Endothelial cell of umbilical vein (primary cell): ENCODE measurements around the gene CYP1A1. TPM values are rescaled to one million over a fixed set of nuclear protein-coding genes. Genes with fewer than 3 reads are reported as not detected.
"Not testable (repeated sequence)": the region's sequence is repeated elsewhere in the genome, so short reads cannot be mapped to it uniquely, and the experiment has no call there.

Experiments used
- BruUV-seq: library from RNA; stranded (reverse); fragments of 400-500 nt; replicated peaks from 2 replicates; lab custom pipeline; 2021; lab: Mats Ljungman, UMichigan
- CTCF ChIA-PET: fragments of 300-600, 350-600 bp; sonication (Branson Sonifier 250); formaldehyde crosslinking; loops from one replicate; lab custom pipeline; 2021; ENCODE audit warnings: antibody characterized with exemption, inconsistent platforms; lab: Charles Lee
- POLR2A ChIA-PET: fragments of 300-600, 350-600 bp; sonication (Branson Sonifier 250); formaldehyde crosslinking; loops from one replicate; lab custom pipeline; 2021; ENCODE audit warnings: antibody characterized with exemption, inconsistent platforms; lab: Charles Lee
- DNase-seq: peaks from one replicate; pipeline ENCODE4 v3.0.0-alpha.2; 2011; ENCODE audit warnings: low read depth, low spot score
- FAIRE-seq: peaks from 2 replicates; lab custom pipeline; 2011; peaks lifted over from hg19 to GRCh38; lab: Jason Lieb, UNC
- H2AFZ ChIP-seq: 2 replicates; pipeline ENCODE4 v1.6.0; 2012; ENCODE audit warnings: low read depth, low read length, control low read depth, inconsistent platforms
- H3K27ac ChIP-seq: 2 replicates; pipeline ENCODE4 v1.5.1; 2011; ENCODE audit warnings: low read depth, mild to moderate bottlenecking, control low read depth, low read length, moderate library complexity; ENCODE audit not compliant: insufficient read depth
- H3K27me3 ChIP-seq, 2 experiments: 2 replicates each; pipeline versions ENCODE4 v1.6.0 to v1.6.1; 2011; ENCODE audit warnings: low read length in 2 of 2, mixed read lengths in 1 of 2; ENCODE audit not compliant: control insufficient read depth in 2 of 2, insufficient read depth in 2 of 2
- H3K36me3 ChIP-seq, 2 experiments: 2 replicates in 1 of 2; 3 replicates in 1 of 2; pipeline ENCODE4 v1.5.1; 2011; ENCODE audit warnings: low read length in 2 of 2, mild to moderate bottlenecking in 1 of 2, moderate library complexity in 1 of 2; ENCODE audit not compliant: control insufficient read depth in 2 of 2, insufficient read depth in 2 of 2; ENCODE audit errors: extremely low read depth in 1 of 2
- H3K4me1 ChIP-seq: 3 replicates; pipeline ENCODE4 v1.5.1; 2011; ENCODE audit warnings: mild to moderate bottlenecking, low read length; ENCODE audit not compliant: control insufficient read depth, insufficient read depth; ENCODE audit errors: extremely low read depth
- H3K4me2 ChIP-seq: 2 replicates; pipeline ENCODE4 v1.6.1; 2011; ENCODE audit warnings: low read length, control low read depth, mixed read lengths; ENCODE audit not compliant: insufficient read depth
- H3K4me3 ChIP-seq, 3 experiments: fragments of 200-600 bp in 1 of 3; sonication (generic), shearing (Covaris generic) in 1 of 3; replicated peaks in 1 of 3; 2 replicates each; pipeline ENCODE4 v1.5.1; 2011 to 2016; ENCODE audit warnings: control low read depth in 3 of 3, low read length in 3 of 3, mild to moderate bottlenecking in 2 of 3, inconsistent platforms in 1 of 3, low read depth in 1 of 3, moderate library complexity in 1 of 3; ENCODE audit not compliant: insufficient read depth in 1 of 3
- H3K79me2 ChIP-seq: 2 replicates; pipeline ENCODE4 v1.6.0; 2012; ENCODE audit warnings: low read length, inconsistent platforms; ENCODE audit not compliant: control insufficient read depth, insufficient read depth
- H3K9ac ChIP-seq: replicated peaks from 2 replicates; pipeline ENCODE3; 2011; ENCODE audit warnings: low read length, control low read depth; ENCODE audit not compliant: insufficient read depth; ENCODE audit errors: extremely low read depth
- H3K9me1 ChIP-seq: replicated peaks from 3 replicates; pipeline ENCODE4 v1.6.0; 2011; ENCODE audit warnings: mild to moderate bottlenecking, low read length; ENCODE audit not compliant: control insufficient read depth, insufficient read depth; ENCODE audit errors: extremely low read depth
- H3K9me3 ChIP-seq: replicated peaks from 2 replicates; pipeline ENCODE4 v1.5.1; 2012; ENCODE audit warnings: low read length, inconsistent platforms; ENCODE audit not compliant: control insufficient read depth, insufficient read depth
- H4K20me1 ChIP-seq: replicated peaks from 2 replicates; pipeline ENCODE3; 2011; ENCODE audit warnings: mild to moderate bottlenecking, low read length; ENCODE audit not compliant: control insufficient read depth, insufficient read depth; ENCODE audit errors: extremely low read depth
- FOS ChIP-seq: IDR thresholded peaks from 2 replicates; pipeline ENCODE4 v1.6.1; 2011; ENCODE audit warnings: mild to moderate bottlenecking, low read length, moderate library complexity, borderline replicate concordance; ENCODE audit not compliant: insufficient read depth
- GATA2 ChIP-seq: IDR thresholded peaks from 2 replicates; pipeline ENCODE4 v1.7.0; 2011; ENCODE audit warnings: low read depth, mild to moderate bottlenecking, moderate library complexity, mixed read lengths, low read length; ENCODE audit not compliant: insufficient read length, insufficient read depth
- MYC ChIP-seq: IDR thresholded peaks from one replicate; pipeline ENCODE4 v1.6.1; 2011; ENCODE audit warnings: mild to moderate bottlenecking, low read depth, low read length
- POLR2A ChIP-seq: IDR thresholded peaks from 2 replicates; pipeline ENCODE4 v1.6.1; 2012; ENCODE audit warnings: low read depth, mild to moderate bottlenecking, control low read depth, low read length
- POLR2AphosphoS5 ChIP-seq: IDR thresholded peaks from 2 replicates; pipeline ENCODE4 v1.6.1; 2012; ENCODE audit warnings: low read depth, mild to moderate bottlenecking, control low read depth, low read length, moderate library complexity; ENCODE audit not compliant: insufficient read depth
- dilution Hi-C: fragments of 300-500 bp; cut with MboI; formaldehyde crosslinking; loops from one replicate; pipeline ENCODE4 v1.15.0; 2019; ENCODE audit warnings: low sequenced_read_pairs; ENCODE audit not compliant: extremely low pct_ligation_motif_present
- intact Hi-C: fragments of 100-400 bp; cut with micrococcal nuclease; formaldehyde crosslinking; loops from one replicate; pipeline ENCODE4 v1.10.0; 2022
- polyA plus RNA-seq, 4 experiments: library from polyadenylated mRNA; depleted of rRNA in 3 of 4; stranded (reverse) in 3 of 4; unstranded in 1 of 4; fragments of >200 nt; gene quantifications; 2 replicates each; pipeline versions ENCODE4 v1.2.1 to v1.2.3, GENCODE V29; 2011 to 2012; ENCODE audit warnings: missing spikeins in 1 of 4
- total RNA-seq: library from RNA; stranded (reverse); gene quantifications from 2 replicates; pipeline ENCODE4 v1.2.3, GENCODE V29; 2021

The CYP1A1 gene
- total and polyA plus RNA-seq, 2 donors (not counting 3 experiments of a cell fraction or from before 2014, with no cell fraction given) = 7.6 to 13.1 TPM

DNA sequence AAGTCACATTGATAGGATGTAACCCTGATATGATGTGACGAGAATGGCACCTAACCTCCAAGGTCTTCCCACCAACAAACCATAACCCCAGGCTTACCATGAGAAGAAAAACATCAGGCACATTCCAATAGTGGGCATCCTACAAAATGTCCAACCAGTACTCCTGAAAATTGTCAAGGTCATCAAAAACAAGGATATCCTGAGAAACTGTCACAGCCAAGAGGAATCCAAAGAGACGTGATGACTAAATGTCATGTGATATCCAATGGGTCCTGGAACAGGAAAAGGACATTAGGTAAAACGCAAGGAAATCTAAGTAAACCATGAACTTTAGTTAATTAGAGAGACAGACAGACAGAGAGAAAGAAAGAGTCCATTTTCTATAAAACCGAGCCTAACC, 21.1 kb upstream of the CYP1A1 start:
- no peak overlapping the region for H2AFZ ChIP-seq
- no peaks in the 10 kb centered on the region for H3K4me1 ChIP-seq
- H3K4me3 ChIP-seq = no peak overlapping the region
- H3K4me2 ChIP-seq = no peak overlapping the region
- no peaks in the 10 kb centered on the region for H3K27me3 ChIP-seq
- TF ChIP-seq GATA2 (no peak), MYC (no peak), POLR2AphosphoS5 (no peak), POLR2A (no peak)
- no peak for DNase-seq
- H3K36me3 ChIP-seq = no peaks in the 10 kb centered on the region
- H3K27ac ChIP-seq = no peak overlapping the region
- H3K9me3 ChIP-seq = no peaks in the 10 kb centered on the region
- H3K79me2 ChIP-seq = no peaks in the 10 kb centered on the region
- dilution Hi-C loops (no loop called here), intact Hi-C loops (loop anchor here (10.0 kb wide), 1 partner anchor 522 kb away; no protein-coding TSS in a partner anchor)
- CTCF ChIA-PET = no interaction called here
- no peak overlapping the region for H3K9ac ChIP-seq
- no TSS peak for BruUV-seq
- H3K9me1 ChIP-seq = no peaks in the 10 kb centered on the region
- POLR2A ChIA-PET = no interaction called here
- H4K20me1 ChIP-seq = no peaks in the 10 kb centered on the region
- FAIRE-seq = no peak

GRCh38 chr15:74742422-74742821, 17.1 kb upstream of the CYP1A1 start:
- H3K9me1 ChIP-seq = no peaks in the 10 kb centered on the region
- no peak overlapping the region for H3K4me3 ChIP-seq
- H3K9me3 ChIP-seq = no peaks in the 10 kb centered on the region
- no peaks in the 10 kb centered on the region for H3K36me3 ChIP-seq
- no peaks in the 10 kb centered on the region for H4K20me1 ChIP-seq
- intact Hi-C loops (loop anchor here (10.0 kb wide), 1 partner anchor 518 kb away; no protein-coding TSS in a partner anchor), dilution Hi-C loops (no loop called here)
- H3K27ac ChIP-seq = no peak overlapping the region
- FAIRE-seq = no peak
- no TSS peak for BruUV-seq
- ChIA-PET CTCF (no interaction called here), POLR2A (no interaction called here)
- no peak overlapping the region for H3K4me2 ChIP-seq
- DNase-seq = no peak
- H3K4me1 ChIP-seq = no peaks in the 10 kb centered on the region
- TF ChIP-seq MYC (no peak), FOS (no peak)
- no peak overlapping the region for H2AFZ ChIP-seq
- H3K27me3 ChIP-seq = no peaks in the 10 kb centered on the region
- no peaks in the 10 kb centered on the region for H3K79me2 ChIP-seq
- no peak overlapping the region for H3K9ac ChIP-seq

GRCh38 chr15:74738239-74738638, 12.9 kb upstream of the CYP1A1 start:
- dilution Hi-C loops, H3K4me2 ChIP-seq, H3K4me3 ChIP-seq, intact Hi-C loops, H3K79me2 ChIP-seq, H3K4me1 ChIP-seq, BruUV-seq, H3K9ac ChIP-seq, DNase-seq, H2AFZ ChIP-seq, CTCF ChIA-PET, H4K20me1 ChIP-seq, H3K36me3 ChIP-seq, FAIRE-seq, POLR2A ChIA-PET, H3K27me3 ChIP-seq, H3K9me1 ChIP-seq, H3K27ac ChIP-seq, H3K9me3 ChIP-seq: not testable (repeated sequence)
